Measurements from ENCODE around the gene ARID1A.

GRCh38 chr1:26710811-26711210, 15.0 kb downstream of the ARID1A start:
- TF ChIP-seq, protein P1, sequence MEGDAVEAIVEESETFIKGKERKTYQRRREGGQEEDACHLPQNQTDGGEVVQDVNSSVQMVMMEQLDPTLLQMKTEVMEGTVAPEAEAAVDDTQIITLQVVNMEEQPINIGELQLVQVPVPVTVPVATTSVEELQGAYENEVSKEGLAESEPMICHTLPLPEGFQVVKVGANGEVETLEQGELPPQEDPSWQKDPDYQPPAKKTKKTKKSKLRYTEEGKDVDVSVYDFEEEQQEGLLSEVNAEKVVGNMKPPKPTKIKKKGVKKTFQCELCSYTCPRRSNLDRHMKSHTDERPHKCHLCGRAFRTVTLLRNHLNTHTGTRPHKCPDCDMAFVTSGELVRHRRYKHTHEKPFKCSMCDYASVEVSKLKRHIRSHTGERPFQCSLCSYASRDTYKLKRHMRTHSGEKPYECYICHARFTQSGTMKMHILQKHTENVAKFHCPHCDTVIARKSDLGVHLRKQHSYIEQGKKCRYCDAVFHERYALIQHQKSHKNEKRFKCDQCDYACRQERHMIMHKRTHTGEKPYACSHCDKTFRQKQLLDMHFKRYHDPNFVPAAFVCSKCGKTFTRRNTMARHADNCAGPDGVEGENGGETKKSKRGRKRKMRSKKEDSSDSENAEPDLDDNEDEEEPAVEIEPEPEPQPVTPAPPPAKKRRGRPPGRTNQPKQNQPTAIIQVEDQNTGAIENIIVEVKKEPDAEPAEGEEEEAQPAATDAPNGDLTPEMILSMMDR (conservative IDR thresholded peaks at IDR 0.05), result no peak
- TF ChIP-seq ZFX (IDR thresholded peaks at IDR 0.05), result no peak

All from C4-2B (cell line).